B cell (primary cell): ENCODE results near the gene WFDC11. TPM values are rescaled to one million over a fixed set of nuclear protein-coding genes. Genes with fewer than 3 reads are reported as not detected.

Source experiments
- ATAC-seq: fragments of 200-7000 bp; cut with Tn5 transposase; one replicate; pipeline ENCODE4 v1.10.0; 2021; ENCODE audit warnings: low read depth, mild to moderate bottlenecking, moderate number of reproducible peaks, moderate library complexity
- CTCF ChIA-PET: fragments of 350-600 bp; sonication (Branson Sonifier 250); formaldehyde crosslinking; loops from one replicate; lab custom pipeline; 2021; ENCODE audit warnings: antibody characterized with exemption, inconsistent platforms; lab: Charles Lee
- POLR2A ChIA-PET: fragments of 350-600 bp; sonication (Branson Sonifier 250); formaldehyde crosslinking; loops from one replicate; lab custom pipeline; 2021; ENCODE audit warnings: antibody characterized with exemption; lab: Charles Lee
- DNase-seq: peaks from one replicate; pipeline ENCODE4 v3.0.0; 2013
- H2AFZ ChIP-seq: 2 replicates; pipeline ENCODE4 v1.6.1; 2012; ENCODE audit warnings: mild to moderate bottlenecking, low read depth, low read length; ENCODE audit not compliant: insufficient read depth, poor library complexity, severe bottlenecking
- H3K27ac ChIP-seq, 2 donors: 1 replicate in 1 of 2; 2 replicates in 1 of 2; pipeline ENCODE4 v1.5.1; 2012 to 2013; ENCODE audit warnings: low read length in 2 of 2, mild to moderate bottlenecking in 2 of 2, moderate library complexity in 1 of 2
- H3K27me3 ChIP-seq, 4 experiments: fragments of 200-600 bp in 1 of 4; sonication (generic) in 1 of 4; replicated peaks in 1 of 4; 1 replicate in 2 of 4; 2 replicates in 2 of 4; pipeline versions ENCODE4 v1.6.1 to v1.7.0; 2013 to 2016; ENCODE audit warnings: low read length in 3 of 4, mild to moderate bottlenecking in 2 of 4, mixed read lengths in 1 of 4, moderate library complexity in 1 of 4; ENCODE audit not compliant: insufficient read depth in 4 of 4, control insufficient read depth in 3 of 4; ENCODE audit errors: control extremely low read depth in 1 of 4
- H3K36me3 ChIP-seq, 2 experiments: replicated peaks in 1 of 2; 1 replicate in 1 of 2; 2 replicates in 1 of 2; pipeline versions ENCODE4 v1.6.1 to v1.7.1; 2013; ENCODE audit warnings: low read length in 1 of 2; ENCODE audit not compliant: insufficient read depth in 2 of 2, control insufficient read depth in 1 of 2; ENCODE audit errors: control extremely low read depth in 1 of 2, extremely low read depth in 1 of 2
- H3K4me1 ChIP-seq, 2 donors: fragments of 200-600 bp in 1 of 2; sonication (generic) in 1 of 2; 1 replicate in 1 of 2; 2 replicates in 1 of 2; pipeline versions ENCODE4 v1.5.1 to v1.6.1; 2013 to 2017; ENCODE audit warnings: low read length in 2 of 2; ENCODE audit not compliant: control insufficient read depth in 2 of 2, insufficient read depth in 2 of 2
- H3K4me2 ChIP-seq: replicated peaks from 2 replicates; pipeline ENCODE3; 2012; ENCODE audit warnings: mild to moderate bottlenecking, low read depth, low read length; ENCODE audit not compliant: poor library complexity, severe bottlenecking
- H3K4me3 ChIP-seq, 5 experiments: fragments of 200-600 bp in 1 of 5; sonication (generic) in 1 of 5; 1 replicate in 3 of 5; 2 replicates in 2 of 5; pipeline versions ENCODE4 v1.5.1 to v1.7.0; 2011 to 2016; ENCODE audit warnings: low read length in 4 of 5, mild to moderate bottlenecking in 4 of 5, low read depth in 2 of 5, control low read depth in 1 of 5, moderate library complexity in 1 of 5; ENCODE audit not compliant: insufficient read depth in 1 of 5; ENCODE audit errors: control extremely low read depth in 1 of 5, extremely low read depth in 1 of 5
- H3K79me2 ChIP-seq: fragments of 200-600 bp; sonication (generic); one replicate; pipeline ENCODE4 v1.6.0; 2016; ENCODE audit warnings: low read length; ENCODE audit not compliant: control insufficient read depth, insufficient read depth
- H3K9ac ChIP-seq: fragments of 200-600 bp; sonication (generic); 2 replicates; pipeline ENCODE4 v1.6.1; 2017; ENCODE audit warnings: mild to moderate bottlenecking, low read length, moderate library complexity
- H3K9me3 ChIP-seq, 3 donors: one replicate each; pipeline versions ENCODE4 v1.6.1 to v1.7.1; 2013; ENCODE audit warnings: low read length in 2 of 3; ENCODE audit not compliant: control insufficient read depth in 2 of 3, insufficient read depth in 1 of 3; ENCODE audit errors: control extremely low read depth in 1 of 3
- H4K20me1 ChIP-seq: 2 replicates; pipeline ENCODE4 v1.6.0; 2012; ENCODE audit warnings: mild to moderate bottlenecking, low read length; ENCODE audit not compliant: insufficient read depth, control insufficient read depth, poor library complexity, severe bottlenecking
- H3K27ac Mint-ChIP-seq: one replicate; pipeline ENCODE4 v1.8.0; 2021; ENCODE audit warnings: mixed read lengths
- H3K27me3 Mint-ChIP-seq: one replicate; pipeline ENCODE4 v1.8.0; 2021; ENCODE audit warnings: mixed read lengths
- H3K4me1 Mint-ChIP-seq: one replicate; pipeline ENCODE4 v1.8.0; 2021; ENCODE audit warnings: mixed read lengths
- H3K4me3 Mint-ChIP-seq: one replicate; pipeline ENCODE4 v1.8.0; 2021; ENCODE audit warnings: mixed read lengths
- H3K9me3 Mint-ChIP-seq: one replicate; pipeline ENCODE4 v1.8.0; 2022; ENCODE audit warnings: mixed read lengths; ENCODE audit not compliant: insufficient read depth
- EZH2 ChIP-seq: IDR thresholded peaks from 2 replicates; pipeline ENCODE4 v1.6.1; 2012; ENCODE audit warnings: borderline replicate concordance, low read depth, mild to moderate bottlenecking, moderate library complexity, low read length; ENCODE audit not compliant: insufficient read depth, poor library complexity, severe bottlenecking
- WGBS: methylation state at CpG from one replicate; pipeline ENCODE4 v1.1.5; 2013; ENCODE audit warnings: missing lambda C conversion rate; ENCODE audit not compliant: insufficient coverage; 5-methylcytosine and 5-hydroxymethylcytosine counted together
- intact Hi-C: fragments of 100-400 bp; cut with micrococcal nuclease; formaldehyde crosslinking; loops from one replicate; pipeline ENCODE4 v1.10.0; 2022
- polyA plus RNA-seq: library from polyadenylated mRNA; depleted of rRNA; stranded (reverse); fragments of >200 nt; gene quantifications from 2 replicates; pipeline ENCODE4 v1.2.3, GENCODE V29; 2012
- total RNA-seq, 2 donors: library from RNA; stranded (reverse); fragments of 120-200 nt in 1 of 2; gene quantifications; 1 replicate in 1 of 2; 2 replicates in 1 of 2; pipeline versions ENCODE4 v1.2.3 to v1.2.4, GENCODE V29; 2013 to 2022
- TF ChIP-seq, protein P1 (sequence below): fragments of 200-600 bp; IDR thresholded peaks from one replicate; pipeline ENCODE4 v1.8.0; 2022; ENCODE audit warnings: antibody characterized with exemption, mild to moderate bottlenecking

The WFDC11 gene
- total and polyA plus RNA-seq, 2 donors (not counting 1 experiment from before 2014, with no cell fraction given) = not detected

DNA sequence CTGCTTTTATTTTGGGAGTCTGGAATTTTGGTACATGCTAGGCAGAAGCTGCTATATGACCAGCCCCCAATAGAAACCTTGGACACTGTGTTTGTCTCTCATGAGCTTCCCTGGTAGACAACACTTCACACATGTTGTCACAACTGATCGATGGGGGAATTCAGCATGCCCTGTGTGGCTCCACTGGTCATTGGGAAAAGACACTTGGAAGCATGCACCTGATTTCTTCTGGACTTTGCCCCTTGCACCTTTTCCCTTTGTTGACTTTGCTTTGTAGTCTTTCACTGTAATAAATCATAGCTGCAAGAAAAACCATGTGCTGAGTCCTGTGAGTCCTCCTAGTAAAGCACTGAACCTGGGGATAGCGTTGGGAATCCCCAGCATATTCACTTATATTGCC is 48.4 kb downstream of the WFDC11 start:
- no peak for DNase-seq
- no peak for TF ChIP-seq EZH2
- TF ChIP-seq, protein P1, sequence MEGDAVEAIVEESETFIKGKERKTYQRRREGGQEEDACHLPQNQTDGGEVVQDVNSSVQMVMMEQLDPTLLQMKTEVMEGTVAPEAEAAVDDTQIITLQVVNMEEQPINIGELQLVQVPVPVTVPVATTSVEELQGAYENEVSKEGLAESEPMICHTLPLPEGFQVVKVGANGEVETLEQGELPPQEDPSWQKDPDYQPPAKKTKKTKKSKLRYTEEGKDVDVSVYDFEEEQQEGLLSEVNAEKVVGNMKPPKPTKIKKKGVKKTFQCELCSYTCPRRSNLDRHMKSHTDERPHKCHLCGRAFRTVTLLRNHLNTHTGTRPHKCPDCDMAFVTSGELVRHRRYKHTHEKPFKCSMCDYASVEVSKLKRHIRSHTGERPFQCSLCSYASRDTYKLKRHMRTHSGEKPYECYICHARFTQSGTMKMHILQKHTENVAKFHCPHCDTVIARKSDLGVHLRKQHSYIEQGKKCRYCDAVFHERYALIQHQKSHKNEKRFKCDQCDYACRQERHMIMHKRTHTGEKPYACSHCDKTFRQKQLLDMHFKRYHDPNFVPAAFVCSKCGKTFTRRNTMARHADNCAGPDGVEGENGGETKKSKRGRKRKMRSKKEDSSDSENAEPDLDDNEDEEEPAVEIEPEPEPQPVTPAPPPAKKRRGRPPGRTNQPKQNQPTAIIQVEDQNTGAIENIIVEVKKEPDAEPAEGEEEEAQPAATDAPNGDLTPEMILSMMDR = no peak
- Mint-ChIP-seq H3K4me3 (no peak overlapping the region), H3K4me1 (no peaks in the 10 kb centered on the region), H3K27ac (no peak overlapping the region), H3K9me3 (no peaks in the 10 kb centered on the region), H3K27me3 (peaks cover 15% of the 10 kb centered on the region)
- intact Hi-C loops = no loop called here
- Histone ChIP-seq H2AFZ (no peak overlapping the region), H3K4me2 (no peak overlapping the region), H3K4me1 (no peaks in the 10 kb centered on the region), H3K9ac (no peak overlapping the region), H3K9me3 (peaks cover 0 to 7% (median 0%) of the 10 kb centered on the region in 3 donors), H3K4me3 (no peak overlapping the region), H3K27me3 (no peaks in the 10 kb centered on the region), H4K20me1 (no peaks in the 10 kb centered on the region), H3K36me3 (no peaks in the 10 kb centered on the region), H3K27ac (no peak overlapping the region), H3K79me2 (no peaks in the 10 kb centered on the region)
- WGBS = 100% methylated on average over 1 of the region's 2 CpGs
- ATAC-seq = no peak
- ChIA-PET POLR2A (no interaction called here), CTCF (no interaction called here)

DNA sequence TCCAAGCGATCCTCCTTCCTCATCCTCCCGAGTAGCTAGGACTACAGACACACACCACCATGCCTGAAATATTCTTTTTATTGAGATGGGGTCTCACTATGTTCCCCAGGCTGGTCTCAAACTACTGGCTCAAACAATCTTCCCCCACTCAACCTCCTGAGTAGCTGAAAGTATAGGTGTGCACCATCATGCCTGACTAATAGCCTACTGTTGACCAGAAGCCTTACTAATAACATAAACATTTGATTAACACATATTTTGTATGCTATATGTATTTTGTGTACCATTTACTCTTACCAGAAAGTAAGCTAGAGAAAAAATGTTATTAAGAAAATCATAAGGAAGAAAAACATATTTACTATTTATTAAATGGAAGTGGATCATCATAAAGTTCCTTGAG is 52.4 kb downstream of the WFDC11 start:
- POLR2A ChIA-PET = no interaction called here
- DNase-seq (no peak), ATAC-seq (no peak)
- Histone ChIP-seq H4K20me1 (no peaks in the 10 kb centered on the region), H3K27me3 (peaks cover 0 to 4% (median 0%) of the 10 kb centered on the region in 4 experiments), H3K4me2 (no peak overlapping the region), H3K79me2 (no peaks in the 10 kb centered on the region), H3K9ac (no peak overlapping the region), H3K4me3 (no peak overlapping the region), H3K4me1 (no peaks in the 10 kb centered on the region), H2AFZ (no peak overlapping the region), H3K9me3 (peaks cover 0 to 3% (median 0%) of the 10 kb centered on the region in 3 donors), H3K27ac (no peak overlapping the region), H3K36me3 (no peaks in the 10 kb centered on the region)
- H3K4me3 Mint-ChIP-seq = no peak overlapping the region
- WGBS = no CpG with 5 or more reads among the region's 2 CpGs
- H3K4me1 Mint-ChIP-seq = no peaks in the 10 kb centered on the region
- no peak for TF ChIP-seq EZH2
- TF ChIP-seq, protein P1 = no peak
- intact Hi-C loops = no loop called here
- no peak overlapping the region for H3K27ac Mint-ChIP-seq
- CTCF ChIA-PET = interaction anchor here (0.9 kb wide), 1 partner anchor 12 kb away, joined by 4 read pairs; the partner anchor contains the start of gene WFDC10A
- peaks cover 27% of the 10 kb centered on the region for H3K27me3 Mint-ChIP-seq
- no peaks in the 10 kb centered on the region for H3K9me3 Mint-ChIP-seq
